GM18861 (cell line): Measurements from ENCODE around the gene IQCM.

Experiments
- ATAC-seq: cut with Tn5 transposase; IDR thresholded peaks from one replicate; pipeline ENCODE4 v1.9.1; 2021; ENCODE audit not compliant: unreplicated experiment

IQCM gene, protein sequence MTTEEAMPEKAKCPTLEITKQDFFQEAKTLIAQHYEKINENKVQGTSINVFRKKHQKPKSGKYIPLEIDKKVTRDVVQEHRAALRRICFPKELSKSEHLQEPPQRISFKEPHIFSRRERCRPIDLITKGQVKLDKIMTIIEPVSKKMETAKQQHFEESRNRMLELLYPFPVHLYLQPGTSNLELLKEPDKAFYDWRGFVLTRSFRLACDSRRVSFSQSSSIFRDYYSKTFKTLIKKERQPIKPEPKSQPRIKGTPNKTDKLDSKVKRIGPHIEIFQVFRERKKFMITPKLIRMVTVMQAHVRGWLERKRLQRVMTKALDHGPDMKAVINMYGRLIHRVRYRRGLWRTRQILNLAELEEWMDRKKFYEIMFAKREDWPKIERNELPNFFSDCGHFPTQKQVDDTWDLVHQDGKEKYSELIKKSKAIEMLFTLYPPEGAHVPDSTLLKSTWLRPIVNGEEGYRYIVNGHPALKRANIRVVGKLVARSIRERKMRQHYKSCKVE

DNA sequence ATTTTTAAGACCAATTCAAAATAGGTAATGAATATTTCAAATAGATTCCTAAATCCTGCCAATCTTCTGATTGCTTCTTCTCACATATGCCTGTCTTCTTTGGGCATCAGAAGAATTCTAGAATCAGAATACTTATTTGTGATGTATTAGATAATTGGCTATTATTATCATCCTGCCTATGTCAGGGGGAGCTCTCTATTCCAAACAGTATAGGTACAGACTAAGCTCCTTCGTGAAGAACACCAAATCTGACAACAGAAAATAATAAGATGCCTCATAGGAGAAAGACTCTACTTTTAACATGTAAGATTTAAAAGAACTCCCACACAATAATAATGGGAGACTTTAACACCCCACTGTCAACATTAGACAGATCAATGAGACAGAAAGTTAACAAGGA lies at the start of gene IQCM:
TSS of gene IQCM (minus strand) at position 101 of the 400 bp plus-strand sequence. CDS start 73,152 bp downstream, outside the sequence.
- ATAC-seq = no peak

DNA sequence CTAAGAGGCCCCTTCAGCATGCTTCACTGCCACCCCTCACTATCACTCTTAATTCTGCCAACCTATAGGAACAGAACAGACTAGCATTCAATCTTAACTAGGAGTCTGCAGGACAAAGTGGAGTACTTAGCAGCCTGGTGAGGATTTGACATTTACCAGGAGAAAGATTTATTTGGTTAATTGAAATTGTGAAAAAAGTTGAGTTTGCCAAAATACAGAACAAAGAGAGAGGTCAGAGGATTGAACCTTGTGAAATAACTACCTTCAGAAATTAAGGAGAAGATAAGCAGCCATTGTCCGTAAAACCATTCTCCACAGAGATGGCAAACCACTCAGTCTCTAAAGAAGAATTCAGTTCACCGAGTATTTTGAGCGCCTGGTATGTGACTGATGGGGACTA lies 41.8 kb upstream of the IQCM start:
- ATAC-seq = no peak

DNA sequence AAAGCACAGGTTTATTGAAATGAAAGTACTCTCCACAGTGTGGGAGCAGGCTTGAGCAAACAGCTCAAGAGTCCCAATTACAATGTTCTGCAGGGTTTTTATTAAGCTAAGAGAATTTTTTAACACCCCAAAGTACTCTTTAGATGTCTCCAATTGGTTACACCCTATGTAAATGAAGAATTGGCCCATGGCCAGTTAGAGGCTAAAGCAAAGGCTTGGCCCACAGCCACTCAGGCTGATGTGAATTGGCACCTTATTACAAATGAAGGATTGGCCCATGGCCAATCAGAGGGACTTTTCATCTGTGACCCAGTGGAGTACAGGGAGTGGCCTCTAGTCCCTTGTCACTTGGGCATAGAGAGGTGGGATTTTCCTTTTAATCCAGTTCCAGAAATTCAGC lies 30.1 kb upstream of the IQCM start:
- no peak for ATAC-seq

DNA sequence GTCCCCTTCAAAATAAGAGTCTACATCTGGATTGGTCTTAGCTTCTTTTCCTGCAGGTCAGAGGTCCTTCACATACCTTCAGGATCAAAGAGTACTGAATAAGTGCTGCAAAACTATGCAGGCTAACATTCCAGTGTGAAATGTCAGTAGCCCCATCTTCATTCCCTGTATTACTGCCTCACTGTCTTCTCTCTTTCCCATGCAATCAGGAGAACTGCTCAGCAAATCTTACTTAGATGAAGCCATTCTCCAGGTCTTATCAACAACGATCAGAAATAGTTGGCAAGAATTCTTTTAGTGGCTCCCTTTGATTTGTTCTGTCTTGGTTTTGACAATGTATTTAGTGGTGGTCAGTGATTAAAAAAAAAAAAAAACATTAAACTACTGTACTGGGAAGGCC lies 26.0 kb upstream of the IQCM start:
- ATAC-seq = no peak

DNA sequence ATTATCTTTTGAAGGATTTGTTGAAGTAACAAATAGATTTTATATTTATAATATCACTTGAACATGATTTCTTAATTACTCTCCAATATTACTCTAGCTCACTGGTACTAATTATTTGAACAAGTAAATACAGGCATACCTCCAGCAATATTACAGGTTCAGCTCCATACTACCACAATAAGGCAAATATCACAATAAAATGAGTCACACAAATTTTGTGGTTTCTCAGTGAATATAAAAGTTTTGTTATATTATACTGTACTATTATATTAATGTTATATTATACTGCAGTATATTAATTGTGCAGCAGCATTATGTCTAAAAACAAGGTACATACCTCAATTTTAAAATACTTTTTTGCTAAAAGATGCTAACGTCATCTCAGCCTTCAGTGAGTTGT lies 22.4 kb upstream of the IQCM start:
- no peak for ATAC-seq

DNA sequence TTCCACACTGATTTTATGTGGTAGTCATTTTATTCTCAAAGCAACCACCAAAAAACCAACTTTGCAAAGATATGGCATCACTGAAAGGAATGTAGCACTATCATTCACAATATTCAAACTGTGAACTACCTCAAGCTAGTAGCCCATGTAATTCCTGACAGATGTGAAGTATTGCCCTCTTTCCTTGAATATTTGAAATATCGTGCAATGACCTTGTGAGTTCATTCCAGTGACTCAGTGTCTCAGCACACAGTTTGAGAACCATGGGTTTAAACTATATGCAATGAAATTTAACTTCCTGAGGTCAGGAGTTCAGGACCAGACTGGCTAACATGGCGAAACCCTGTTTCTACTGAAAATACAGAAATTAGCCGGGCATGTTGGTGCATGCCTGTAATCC lies 20.9 kb upstream of the IQCM start:
- ATAC-seq = no peak

DNA sequence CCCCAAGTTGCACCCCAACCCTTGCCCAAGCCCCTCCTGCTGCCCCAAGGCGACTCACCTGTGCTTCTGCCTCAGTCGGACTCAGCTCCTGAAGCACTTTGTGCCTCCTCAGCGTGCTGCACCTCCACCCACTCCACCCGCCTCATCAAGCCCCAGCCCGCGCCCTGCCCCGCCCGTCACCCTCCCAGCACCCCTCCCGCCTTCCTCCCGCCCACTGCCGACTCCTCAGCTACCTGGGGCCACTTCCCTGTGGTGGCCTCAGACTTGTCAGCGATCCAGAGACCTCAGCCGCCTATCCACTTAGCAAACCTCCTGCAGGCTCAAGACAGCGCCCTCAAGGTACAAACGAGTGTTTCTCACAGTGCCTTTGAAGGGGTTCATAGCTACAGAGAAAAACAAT lies 19.6 kb upstream of the IQCM start:
- no peak for ATAC-seq

DNA sequence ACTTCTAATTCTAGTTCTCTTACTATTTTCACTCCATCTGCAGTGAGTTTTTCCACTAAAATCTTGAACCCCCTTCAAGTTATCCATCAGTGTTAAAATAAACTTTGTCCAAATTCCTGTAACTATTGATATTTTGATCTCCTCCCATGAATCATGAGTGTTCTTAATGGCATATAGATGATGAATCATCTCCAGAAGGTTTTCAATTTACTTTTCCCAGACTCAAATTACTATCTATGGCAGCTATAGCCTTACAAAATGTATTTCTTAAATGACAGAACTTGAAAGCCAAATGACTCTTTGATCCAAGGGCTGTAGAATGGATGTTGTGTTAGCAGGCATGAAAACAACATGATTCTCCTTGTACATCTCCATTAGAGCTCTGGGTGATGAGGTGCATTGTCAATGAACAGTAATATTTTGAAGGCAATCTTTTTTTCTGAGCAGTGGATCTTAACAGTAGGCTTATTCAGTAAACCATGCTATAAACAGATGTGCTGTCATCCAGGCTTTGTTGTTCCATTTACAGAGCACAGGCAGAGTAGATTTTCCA lies 16.1 kb upstream of the IQCM start:
- ATAC-seq = no peak

DNA sequence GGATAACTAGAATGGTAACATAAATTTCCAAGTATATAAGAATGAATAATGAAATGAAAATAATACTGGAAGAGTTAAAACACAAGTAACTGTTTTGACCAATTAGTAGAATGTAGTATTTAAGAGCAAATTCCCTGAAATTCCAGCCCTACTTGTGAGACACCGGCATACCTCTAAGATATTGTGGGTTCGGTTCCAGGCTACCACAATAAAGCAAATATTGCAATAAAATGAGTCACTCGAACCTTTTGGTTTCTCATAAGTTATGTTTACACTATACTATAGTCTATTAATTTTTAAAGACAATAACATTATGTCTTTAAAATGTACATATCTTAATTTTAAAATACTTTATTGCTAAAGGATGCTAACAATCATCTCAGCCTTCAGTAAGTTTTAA lies 15.2 kb upstream of the IQCM start:
- ATAC-seq = no peak

DNA sequence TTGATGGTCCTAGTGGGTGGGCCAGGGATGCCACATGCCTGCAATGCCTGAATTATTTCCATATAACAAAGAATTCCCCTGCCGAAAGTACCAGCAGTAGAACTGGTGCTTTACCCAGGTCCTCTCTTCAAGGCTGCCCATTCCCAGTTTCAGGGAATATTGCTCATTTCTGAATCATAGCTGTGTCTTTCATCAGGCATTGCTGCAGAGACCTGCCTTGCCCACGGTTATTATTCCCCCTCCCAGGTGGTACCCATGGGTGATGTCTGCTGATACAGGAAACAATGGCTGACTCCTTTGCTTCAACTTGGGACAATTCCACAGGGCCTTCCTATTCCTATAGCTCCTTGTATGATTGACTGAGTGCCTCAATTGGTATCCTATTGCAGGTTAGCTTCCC lies 9.7 kb upstream of the IQCM start:
- ATAC-seq = no peak

DNA sequence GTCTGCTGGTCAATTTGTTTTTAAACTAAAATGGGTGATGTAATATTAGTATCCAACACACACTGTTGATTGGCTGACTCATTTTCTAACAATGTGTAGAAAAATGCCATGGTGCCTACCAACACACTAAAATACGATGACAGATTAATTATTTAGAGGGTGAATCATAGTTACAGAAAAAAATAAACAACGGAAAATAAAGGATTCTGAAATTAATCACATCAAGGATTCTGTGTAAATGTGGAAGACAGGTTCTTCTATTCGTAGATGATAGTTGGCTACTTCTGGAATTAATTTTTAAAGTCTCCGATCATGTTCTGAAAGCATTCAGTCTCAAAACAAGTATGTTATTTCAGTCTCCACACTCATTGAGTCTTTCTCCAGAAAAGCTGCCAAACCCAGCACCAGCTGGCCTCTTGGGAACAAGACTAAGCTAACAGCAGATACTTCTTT lies 8.2 kb upstream of the IQCM start:
- no peak for ATAC-seq

DNA sequence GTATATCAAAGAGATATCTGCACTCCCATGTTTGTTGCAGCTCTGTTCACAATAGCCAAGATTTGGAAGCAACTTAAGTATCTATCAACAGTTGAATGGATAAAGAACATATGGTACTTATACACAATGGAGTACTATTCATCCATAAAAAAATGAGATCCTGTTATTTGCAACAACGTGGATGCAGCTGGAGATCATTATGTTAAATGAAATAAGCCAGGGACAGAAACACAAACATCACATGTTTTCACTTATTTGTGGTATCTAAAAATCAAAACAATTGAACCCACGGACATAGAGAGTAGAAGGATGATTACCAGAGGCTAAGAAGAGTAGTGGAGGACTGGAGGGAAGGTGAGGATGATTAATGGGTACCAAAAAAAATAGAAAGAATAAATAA lies 14.2 kb downstream of the IQCM start:
- no peak for ATAC-seq

DNA sequence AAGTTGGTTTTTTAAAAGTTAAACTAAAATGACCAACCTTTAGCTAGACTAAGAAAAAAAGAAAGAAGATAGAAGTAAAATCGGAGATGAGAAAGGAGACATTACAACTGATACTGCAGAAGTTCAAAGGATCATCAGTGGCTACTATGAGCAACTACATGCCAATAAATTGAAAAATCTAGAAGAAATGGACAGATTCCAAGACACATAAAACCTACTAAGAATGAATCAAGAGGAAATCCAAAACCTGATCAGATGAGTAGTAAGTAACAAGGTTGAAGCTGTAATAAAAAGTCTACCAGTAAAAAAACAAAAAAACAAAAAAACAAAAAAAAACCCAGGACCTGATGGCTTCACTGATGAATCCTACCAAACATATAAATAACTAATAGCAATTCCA lies 16.1 kb downstream of the IQCM start:
- no peak for ATAC-seq

DNA sequence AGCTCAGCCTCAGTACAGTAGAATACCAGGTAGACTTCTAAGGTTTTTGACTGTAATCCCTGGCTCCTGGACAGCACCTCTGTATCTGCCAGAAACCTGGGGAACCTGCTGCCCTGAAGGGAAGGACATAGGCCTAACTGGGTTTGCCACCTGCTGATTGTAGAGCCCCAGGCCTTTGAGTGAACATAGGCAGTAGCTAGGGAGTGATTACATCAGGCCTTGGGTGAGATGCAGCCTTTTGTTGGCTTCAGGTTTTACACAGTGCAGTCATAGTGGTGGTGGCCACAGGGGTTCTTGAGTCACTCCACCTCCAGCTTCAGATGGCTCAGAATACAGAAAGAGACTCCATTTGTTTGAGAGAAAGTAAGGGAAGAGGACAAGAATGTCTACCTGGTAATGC lies 19.3 kb downstream of the IQCM start:
- no peak for ATAC-seq

DNA sequence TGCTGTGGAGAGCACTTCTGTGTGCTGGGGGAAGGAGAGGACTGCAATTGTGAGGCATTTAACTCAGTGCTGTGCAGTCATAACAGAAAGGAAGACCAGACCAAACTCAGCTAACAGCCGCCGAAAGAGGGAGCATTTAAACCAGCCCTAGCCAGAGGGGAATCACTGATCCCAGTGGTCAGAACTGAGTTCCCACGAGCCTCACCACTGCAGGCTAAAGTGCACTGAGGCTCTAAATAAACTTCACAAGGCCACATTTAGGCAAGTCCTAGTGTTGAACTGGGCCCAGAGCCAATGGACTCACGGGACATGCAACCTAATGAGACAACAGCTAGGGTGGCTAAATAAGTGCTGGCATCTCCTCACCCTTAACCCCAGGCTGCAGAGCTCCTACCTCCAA lies 20.4 kb downstream of the IQCM start:
- ATAC-seq = no peak

DNA sequence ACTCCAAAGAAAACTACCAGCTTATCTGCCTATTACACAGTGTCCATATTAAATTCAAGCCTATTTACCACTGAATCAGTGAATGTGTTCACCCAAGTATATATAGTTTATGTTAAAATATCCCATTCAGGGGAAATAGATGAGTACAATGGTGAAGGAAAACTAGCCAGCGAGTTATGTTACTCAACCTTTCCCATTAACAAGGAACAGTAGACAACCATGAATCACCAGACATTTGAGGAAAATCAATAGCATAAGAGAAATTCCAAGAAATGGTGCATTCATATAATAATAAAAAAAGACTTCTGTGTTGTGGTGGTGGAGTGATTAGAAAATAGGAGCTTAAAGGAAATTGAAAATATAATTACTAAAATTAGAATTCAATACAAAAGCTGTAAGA lies 21.3 kb downstream of the IQCM start:
- ATAC-seq = no peak

DNA sequence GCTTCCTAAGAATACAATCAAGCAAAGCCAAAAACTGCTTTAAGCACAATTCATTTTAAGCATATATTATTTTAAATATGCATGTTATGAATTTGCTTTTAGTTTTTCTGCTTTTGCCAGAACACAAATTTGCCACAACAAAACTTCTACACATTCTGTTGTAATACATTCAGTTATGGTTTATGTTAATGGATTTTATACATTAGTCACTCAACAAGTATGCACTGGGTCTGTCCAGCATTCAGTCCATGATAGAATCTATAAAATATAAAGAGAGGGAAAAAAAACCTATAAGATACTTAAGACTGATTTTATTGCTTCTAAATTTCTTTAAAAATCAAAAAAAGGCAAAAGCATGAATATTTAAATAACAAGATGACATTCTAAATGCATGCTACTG lies 22.2 kb downstream of the IQCM start:
- ATAC-seq = no peak

DNA sequence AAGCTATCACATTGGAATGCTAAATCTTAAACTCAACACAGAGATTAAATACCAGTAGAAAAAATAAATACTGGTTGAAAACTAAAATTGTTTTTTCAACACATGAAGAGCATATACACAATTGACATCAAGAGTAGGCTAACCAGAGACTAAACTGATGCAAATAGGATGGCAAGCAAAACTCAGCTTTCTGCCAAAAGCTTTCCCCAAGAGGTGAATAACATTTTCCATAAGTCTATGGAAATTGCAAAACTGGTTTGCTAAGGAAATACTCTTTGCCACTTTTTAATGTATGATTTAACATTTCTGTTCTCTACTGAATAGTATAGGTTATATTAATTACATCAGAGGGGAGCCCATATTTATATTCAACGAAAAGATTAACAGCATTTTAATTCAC lies 23.8 kb downstream of the IQCM start:
- ATAC-seq = no peak

DNA sequence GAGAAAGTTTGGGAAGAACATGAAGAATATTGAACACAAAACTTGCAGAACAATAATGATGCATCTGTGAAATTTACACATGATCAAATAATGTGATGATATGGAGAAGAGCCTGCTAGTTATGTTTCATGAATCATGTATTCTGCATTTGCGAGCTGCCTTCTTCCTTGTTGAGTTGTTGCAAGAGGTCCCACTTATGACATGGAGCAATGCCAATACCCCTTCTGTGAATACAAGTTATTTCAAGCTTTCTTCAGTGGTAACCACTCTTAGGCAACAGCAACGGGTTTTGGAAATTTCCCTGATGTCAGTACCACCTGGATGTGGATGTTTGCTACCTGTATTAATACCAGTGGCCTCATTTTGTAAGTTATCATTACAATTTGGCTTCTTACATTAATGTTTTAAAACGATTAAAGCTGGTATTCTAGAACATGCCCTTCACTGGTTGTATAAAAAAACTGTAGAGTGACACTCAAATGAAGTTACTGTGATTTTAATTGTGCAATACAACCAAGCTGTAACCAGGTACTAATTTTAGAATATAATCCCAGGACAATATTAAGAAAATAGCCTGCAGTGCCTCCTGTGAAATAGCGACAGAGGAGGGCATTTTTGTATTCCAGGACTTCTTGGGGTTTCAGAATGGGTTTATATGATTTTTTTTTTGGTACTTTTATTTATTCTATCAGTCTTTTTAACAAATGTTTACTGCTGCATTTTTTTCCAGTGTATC lies 25.3 kb downstream of the IQCM start:
- no peak for ATAC-seq

DNA sequence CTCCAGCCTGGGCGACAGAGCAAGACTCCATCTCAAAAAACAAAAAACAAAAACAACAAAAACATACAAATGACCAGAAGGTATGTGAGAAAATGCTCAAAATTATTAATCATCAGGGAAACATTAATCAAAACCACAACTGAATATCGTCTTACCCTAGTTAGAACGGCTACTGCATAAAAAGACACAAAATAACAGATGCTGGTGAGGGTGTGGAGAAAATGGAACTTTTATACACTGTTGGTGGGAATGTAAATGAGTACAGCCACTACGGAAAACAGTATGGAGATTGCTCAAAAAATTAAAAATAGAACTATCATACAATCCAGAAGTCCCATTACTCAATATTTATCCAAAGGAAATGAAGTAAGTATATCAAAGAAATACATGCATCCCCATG lies 27.3 kb downstream of the IQCM start:
- no peak for ATAC-seq

DNA sequence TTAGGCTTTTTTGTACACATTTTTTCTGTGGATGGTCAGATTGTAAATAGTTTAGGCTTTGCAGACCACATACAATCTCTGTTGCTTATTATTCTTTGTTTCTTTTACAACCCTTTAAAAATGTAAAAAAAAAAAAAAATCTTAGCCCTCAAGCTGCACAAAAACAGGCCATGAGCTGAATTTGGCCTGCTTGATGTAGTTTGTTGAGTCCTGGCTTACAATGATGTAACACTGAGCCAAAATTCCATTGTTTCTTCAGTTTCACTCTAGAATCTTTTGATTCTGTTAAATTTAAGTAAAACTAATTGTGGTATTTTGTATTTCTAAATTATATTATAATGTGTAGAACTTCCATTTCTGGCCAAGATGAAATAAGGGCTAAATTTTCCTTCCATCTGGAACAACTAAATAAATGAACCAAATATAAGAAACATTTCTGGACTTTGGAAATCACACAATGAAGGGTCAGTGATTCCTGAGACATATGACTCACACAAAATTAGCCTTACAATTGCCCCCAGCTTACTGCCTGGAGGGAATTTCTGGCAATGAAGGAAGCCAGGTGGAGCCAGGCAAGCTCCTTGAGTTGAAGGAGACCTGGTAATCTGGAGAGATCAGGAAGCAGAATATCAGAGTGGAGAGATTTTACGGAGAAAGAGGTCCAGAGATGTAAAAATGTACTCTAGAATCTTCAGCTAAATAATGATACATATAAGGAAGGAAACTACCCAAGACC lies 29.8 kb downstream of the IQCM start:
- no peak for ATAC-seq
